Sigmoid colon (tissue), 7 donors: Measurements from ENCODE around the gene NAA25. TPM values are rescaled to one million over a fixed set of nuclear protein-coding genes. Genes with fewer than 3 reads are reported as not detected.
"Not testable (repeated sequence)": the region's sequence is repeated elsewhere in the genome, so short reads cannot be mapped to it uniquely, and the experiment has no call there.

Experiments
- DNase-seq: peaks from one replicate; pipeline ENCODE4 v3.0.0-alpha.2; 2019
- H3K27ac ChIP-seq, 4 donors: fragments of 200-600 bp; sonication (generic); one replicate each; pipeline ENCODE4 v1.5.1; 2016 to 2019; ENCODE audit warnings: mild to moderate bottlenecking in 1 of 4
- H3K27me3 ChIP-seq, 3 donors: fragments of 200-600 bp; sonication (generic); one replicate each; pipeline ENCODE4 v1.5.1; 2019; ENCODE audit warnings: mild to moderate bottlenecking in 1 of 3
- H3K36me3 ChIP-seq, 4 donors: fragments of 200-600 bp; sonication (generic); one replicate each; pipeline ENCODE4 v1.5.1; 2016 to 2019
- H3K4me1 ChIP-seq, 4 donors: fragments of 200-600 bp; sonication (generic); one replicate each; pipeline ENCODE4 v1.5.1; 2017 to 2019
- H3K4me3 ChIP-seq, 4 donors: fragments of 200-600 bp; sonication (generic); one replicate each; pipeline ENCODE4 v1.5.1; 2017 to 2019; ENCODE audit warnings: mild to moderate bottlenecking in 2 of 4, moderate library complexity in 1 of 4
- H3K9me3 ChIP-seq, 4 donors: fragments of 200-600 bp in 3 of 4; sonication (generic) in 3 of 4; one replicate each; pipeline versions ENCODE4 v1.5.1 to v1.6.1; 2013 to 2019
- EP300 ChIP-seq, 4 donors: sonication (generic); formaldehyde crosslinking; IDR thresholded peaks; one replicate each; pipeline ENCODE4 v1.6.1; 2017; ENCODE audit warnings: antibody characterized with exemption in 4 of 4
- POLR2A ChIP-seq, 2 donors: fragments of 450-650 bp; IDR thresholded peaks; one replicate each; pipeline ENCODE4 v1.6.1; 2016; ENCODE audit warnings: antibody characterized with exemption in 2 of 2, mild to moderate bottlenecking in 2 of 2, moderate library complexity in 2 of 2
- POLR2AphosphoS5 ChIP-seq, 4 donors: sonication (generic); formaldehyde crosslinking; IDR thresholded peaks; one replicate each; pipeline ENCODE4 v1.6.1; 2017; ENCODE audit warnings: antibody characterized with exemption in 4 of 4
- WGBS, 2 donors: extraction: QIAGEN DNeasy Blood & Tissue Kit; methylation state at CpG; one replicate each; pipeline ENCODE4 v1.1.7; 2013; 5-methylcytosine and 5-hydroxymethylcytosine counted together
- intact Hi-C: fragments of 100-400 bp; cut with DNase I; formaldehyde crosslinking; loops from one replicate; pipeline ENCODE4 v1.15.1; 2023
- polyA plus RNA-seq, 3 donors: library from polyadenylated mRNA; stranded (reverse); fragments of 200-250 nt; gene quantifications; one replicate each; pipeline ENCODE4 v1.2.3, GENCODE V29; 2013
- total RNA-seq, 4 donors: library from RNA; depleted of rRNA; stranded (reverse); fragments of >200 nt; gene quantifications; one replicate each; pipeline ENCODE4 v1.1.0, GENCODE V29; 2016
- TF ChIP-seq, protein P1 (sequence below), 4 experiments: fragments of 450-650 bp in 3 of 4; fragments of 200-600 bp in 1 of 4; IDR thresholded peaks; one replicate each; pipeline ENCODE4 v1.5.1; 2016 to 2019; ENCODE audit warnings: antibody characterized with exemption in 4 of 4, mild to moderate bottlenecking in 3 of 4, moderate library complexity in 2 of 4
- donor health status: healthy with polysubstance abuse.
- donor health status: Bipolar disorder and iron deficiency.
- donor health status: healthy.

NAA25 gene
- total and polyA plus RNA-seq, 7 donors, result 0.60 to 26.6 (median 21.6) TPM

DNA sequence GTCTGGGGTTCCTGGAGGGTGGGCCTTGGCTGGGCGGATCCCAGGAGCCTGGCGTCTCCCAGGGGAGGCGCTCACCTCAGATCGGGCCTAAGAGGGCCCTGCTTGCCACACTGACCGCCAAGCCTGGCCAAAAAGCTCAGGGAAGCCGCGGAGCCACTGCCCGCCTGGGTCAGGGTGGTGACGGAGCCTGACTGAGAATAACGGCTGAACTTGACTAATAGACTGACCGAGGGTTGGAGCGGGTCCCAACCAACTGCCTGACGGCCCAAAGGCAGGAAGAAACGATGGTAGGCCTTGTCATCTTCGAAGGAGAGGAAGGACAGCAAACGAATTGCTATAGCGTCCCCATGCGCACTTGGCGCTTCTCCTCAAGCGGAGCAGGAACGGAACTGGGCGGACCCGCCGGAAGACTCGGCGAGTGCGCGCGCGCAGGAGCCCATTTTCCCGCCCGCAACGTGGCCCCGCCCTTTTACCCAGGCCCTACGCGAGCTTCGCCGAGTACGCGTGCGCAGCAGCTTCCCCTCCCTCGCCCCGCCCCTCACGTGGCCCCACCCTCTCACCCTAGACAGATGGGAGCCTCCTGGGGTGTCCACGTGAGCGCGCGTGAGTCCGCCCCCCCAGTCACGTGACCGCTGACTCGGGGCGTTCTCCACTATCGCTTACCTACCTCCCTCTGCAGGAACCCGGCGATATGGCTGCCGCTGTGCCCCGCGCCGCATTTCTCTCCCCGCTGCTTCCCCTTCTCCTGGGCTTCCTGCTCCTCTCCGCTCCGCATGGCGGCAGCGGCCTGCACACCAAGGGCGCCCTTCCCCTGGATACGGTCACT is 95.6 kb downstream of the NAA25 start, which contains the start of the genes ERP29 and TMEM116:
ERP29 (plus strand) TSS at position 652 of the 826 bp plus-strand sequence; CDS start at position 692, 40 bp downstream.
TMEM116 (minus strand) TSS at position 391 of the 826 bp plus-strand sequence. CDS start 7,895 bp downstream, outside the sequence.
- TF ChIP-seq POLR2A (IDR thresholded peaks at IDR 0.05) (peak; percentile 96 to 97), EP300 (IDR thresholded peaks at IDR 0.05) (peak in 2 of 4 donors; percentile 8 to 91), POLR2AphosphoS5 (IDR thresholded peaks at IDR 0.05) (peak; percentile 99 to 100 (median 100))
- TF ChIP-seq, protein P1, sequence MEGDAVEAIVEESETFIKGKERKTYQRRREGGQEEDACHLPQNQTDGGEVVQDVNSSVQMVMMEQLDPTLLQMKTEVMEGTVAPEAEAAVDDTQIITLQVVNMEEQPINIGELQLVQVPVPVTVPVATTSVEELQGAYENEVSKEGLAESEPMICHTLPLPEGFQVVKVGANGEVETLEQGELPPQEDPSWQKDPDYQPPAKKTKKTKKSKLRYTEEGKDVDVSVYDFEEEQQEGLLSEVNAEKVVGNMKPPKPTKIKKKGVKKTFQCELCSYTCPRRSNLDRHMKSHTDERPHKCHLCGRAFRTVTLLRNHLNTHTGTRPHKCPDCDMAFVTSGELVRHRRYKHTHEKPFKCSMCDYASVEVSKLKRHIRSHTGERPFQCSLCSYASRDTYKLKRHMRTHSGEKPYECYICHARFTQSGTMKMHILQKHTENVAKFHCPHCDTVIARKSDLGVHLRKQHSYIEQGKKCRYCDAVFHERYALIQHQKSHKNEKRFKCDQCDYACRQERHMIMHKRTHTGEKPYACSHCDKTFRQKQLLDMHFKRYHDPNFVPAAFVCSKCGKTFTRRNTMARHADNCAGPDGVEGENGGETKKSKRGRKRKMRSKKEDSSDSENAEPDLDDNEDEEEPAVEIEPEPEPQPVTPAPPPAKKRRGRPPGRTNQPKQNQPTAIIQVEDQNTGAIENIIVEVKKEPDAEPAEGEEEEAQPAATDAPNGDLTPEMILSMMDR (IDR thresholded peaks at IDR 0.05), result peak; percentile 52 to 85 (median 70)
- H3K4me3 ChIP-seq, result peak within 1 kb of the TSS; percentile 83 to 100 (median 95)
- intact Hi-C loops, result loop anchor here (5.0 kb wide), 3 partner anchors 66 to 171 kb away; partner anchors contain the start of genes MAPKAPK5 and TRAFD1
- 0% methylated on average over 67 of the region's 67 CpGs for WGBS, 2 donors
- no peaks in the 10 kb centered on the region for H3K27me3 ChIP-seq
- H3K9me3 ChIP-seq, result no peaks in the 10 kb centered on the region
- peak; percentile 100 for DNase-seq
- peaks cover 0 to 26% (median 0%) of the 10 kb centered on the region in 4 donors for H3K36me3 ChIP-seq
- peaks cover 0 to 41% (median 29%) of the 10 kb centered on the region in 4 donors for H3K4me1 ChIP-seq
- peak within 1 kb of the TSS; percentile 92 to 97 (median 96) for H3K27ac ChIP-seq

DNA sequence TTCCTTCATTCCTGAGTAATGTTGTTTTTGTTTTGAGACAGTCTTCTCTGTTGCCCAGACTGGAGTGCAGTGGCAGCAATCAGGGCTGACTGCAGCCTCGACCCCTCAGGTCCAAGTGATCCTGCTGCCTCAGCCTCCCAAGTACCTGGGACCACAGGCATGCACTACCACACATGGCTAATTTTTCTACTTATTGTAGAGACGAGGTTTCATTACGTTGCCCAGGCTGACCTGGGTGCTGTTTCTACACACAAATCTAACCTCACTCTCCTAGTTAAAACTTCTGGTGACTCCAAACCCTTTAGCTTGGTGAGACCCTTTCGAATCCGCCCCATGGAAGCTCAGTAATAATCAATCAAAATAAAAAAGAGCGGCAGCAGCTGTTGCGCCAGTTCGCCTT is 96.9 kb downstream of the NAA25 start:
- H3K36me3 ChIP-seq, result peaks cover 0 to 13% (median 0%) of the 10 kb centered on the region in 4 donors
- 90 to 92% methylated on average over 8 of the region's 8 CpGs for WGBS, 2 donors
- H3K27ac ChIP-seq, result peak overlapping the region in 3 of 4 donors; percentile 95 to 97 (median 96)
- intact Hi-C loops, result loop anchor here (5.0 kb wide), 3 partner anchors 64 to 169 kb away; partner anchors contain the start of genes MAPKAPK5 and TRAFD1
- TF ChIP-seq EP300 (IDR thresholded peaks at IDR 0.05) (no peak), POLR2A (IDR thresholded peaks at IDR 0.05) (no peak), POLR2AphosphoS5 (IDR thresholded peaks at IDR 0.05) (no peak)
- TF ChIP-seq, protein P1 (IDR thresholded peaks at IDR 0.05), result no peak
- H3K9me3 ChIP-seq, result no peaks in the 10 kb centered on the region
- H3K27me3 ChIP-seq, result no peaks in the 10 kb centered on the region
- peaks cover 0 to 41% (median 29%) of the 10 kb centered on the region in 4 donors for H3K4me1 ChIP-seq
- H3K4me3 ChIP-seq, result peak overlapping the region in 2 of 4 donors; percentile 83 to 96
- no peak for DNase-seq

DNA sequence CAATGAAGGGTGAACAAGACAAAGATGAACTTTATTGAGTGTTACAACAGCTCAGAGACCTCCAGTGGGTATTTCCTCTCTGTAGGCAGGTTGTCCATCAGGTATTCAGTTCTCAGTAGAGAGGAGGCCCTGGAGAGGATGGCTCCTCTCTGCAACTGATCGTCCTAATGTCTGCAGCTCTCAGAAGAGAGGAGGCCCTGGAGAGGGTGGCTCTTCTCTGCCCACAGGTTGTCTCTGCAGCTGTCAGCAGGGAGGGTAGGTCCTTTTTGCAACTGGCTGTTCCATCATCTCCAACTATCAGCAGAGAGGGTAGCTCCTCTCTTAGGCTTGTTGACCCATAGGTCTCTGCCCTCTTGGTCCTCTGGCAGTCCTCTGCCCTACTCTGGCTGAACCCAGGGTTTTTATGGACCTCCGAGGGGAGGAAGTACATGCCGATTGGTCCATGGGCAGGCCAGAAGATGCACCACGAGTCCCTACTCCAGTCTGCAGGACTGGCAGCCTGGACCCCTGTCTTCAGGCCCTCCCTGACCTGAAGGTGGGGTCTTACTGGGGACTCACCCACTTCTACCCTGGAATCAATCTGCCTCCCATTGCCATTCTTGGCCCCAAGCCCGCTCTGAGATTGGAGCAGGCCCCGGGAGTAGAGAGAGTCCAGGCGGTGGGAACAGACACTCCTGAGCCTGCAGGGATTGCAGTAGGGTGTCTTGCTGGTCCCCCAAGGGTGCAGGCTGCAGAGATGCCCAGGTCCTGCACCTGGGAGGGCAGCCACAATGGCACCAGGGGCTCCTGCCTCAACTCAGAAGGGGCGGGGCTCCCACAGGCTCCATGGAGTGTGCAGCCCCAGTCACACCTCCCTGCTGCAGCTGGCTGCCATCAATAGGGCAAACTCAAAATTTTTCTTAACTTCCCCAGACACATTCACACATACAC is 97.9 kb downstream of the NAA25 start:
- DNase-seq, result no peak
- Histone ChIP-seq H3K9me3 (no peaks in the 10 kb centered on the region), H3K36me3 (peaks cover 0 to 3% (median 0%) of the 10 kb centered on the region in 4 donors), H3K27ac (no peak overlapping the region), H3K4me1 (peaks cover 0 to 49% (median 32%) of the 10 kb centered on the region in 4 donors), H3K27me3 (no peaks in the 10 kb centered on the region), H3K4me3 (no peak overlapping the region)
- intact Hi-C loops, result loop anchor here (5.0 kb wide), 3 partner anchors 63 to 168 kb away; partner anchors contain the start of genes MAPKAPK5 and TRAFD1
- no peak for TF ChIP-seq POLR2A (IDR thresholded peaks at IDR 0.05)
- TF ChIP-seq EP300 (IDR thresholded peaks at IDR 0.05), result no peak
- TF ChIP-seq, protein P1 (IDR thresholded peaks at IDR 0.05), result no peak
- no peak for TF ChIP-seq POLR2AphosphoS5 (IDR thresholded peaks at IDR 0.05)
- WGBS, 2 donors, result 93 to 94% methylated on average over 8 of the region's 8 CpGs

DNA sequence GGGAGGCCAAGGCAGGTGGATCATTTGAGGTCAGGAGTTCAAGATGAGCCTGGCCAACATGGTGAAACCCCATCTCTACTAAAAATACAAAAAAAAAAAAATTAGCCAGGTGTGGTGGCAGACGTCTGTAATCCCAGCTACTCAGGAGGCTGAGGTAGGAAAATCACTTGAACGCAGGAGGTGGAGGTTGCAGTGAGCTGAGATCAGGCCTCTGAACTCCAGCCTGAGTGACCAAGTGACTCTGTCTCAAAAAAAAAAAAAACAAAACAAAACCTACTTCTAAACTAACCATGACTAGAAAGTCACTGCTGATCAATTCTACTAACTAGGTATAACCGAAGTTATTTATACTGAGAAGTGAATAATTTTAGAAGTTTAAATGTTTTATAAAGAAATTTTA is 99.0 kb downstream of the NAA25 start:
- H3K27ac ChIP-seq, intact Hi-C loops, H3K4me3 ChIP-seq, H3K27me3 ChIP-seq, H3K9me3 ChIP-seq, H3K36me3 ChIP-seq, DNase-seq: not testable (repeated sequence)
- WGBS, 2 donors, result 64 to 77% methylated on average over 3 of the region's 3 CpGs
- peaks cover 0 to 38% (median 24%) of the 10 kb centered on the region in 4 donors for H3K4me1 ChIP-seq
